Testis (tissue), 2 donors: ENCODE measurements around the gene GPR68.

Source experiments
- CTCF ChIP-seq, 3 experiments: fragments of 450-650 bp in 2 of 3; fragments of 200-600 bp in 1 of 3; sonication (generic) in 1 of 3; IDR thresholded peaks; one replicate each; pipeline ENCODE4 v1.5.1; 2016 to 2019; ENCODE audit warnings: antibody characterized with exemption in 3 of 3, mild to moderate bottlenecking in 2 of 3, moderate library complexity in 1 of 3
- POLR2A ChIP-seq: fragments of 450-650 bp; IDR thresholded peaks from one replicate; pipeline ENCODE4 v1.6.1; 2017; ENCODE audit warnings: antibody characterized with exemption, mild to moderate bottlenecking, moderate library complexity

GRCh38 chr14:91195881-91196280, 48.6 kb downstream of the GPR68 start:
- TF ChIP-seq CTCF (IDR thresholded peaks at IDR 0.05) (no peak), POLR2A (no peak)
